ENCODE results near the gene CHADL. TPM values are rescaled to one million over a fixed set of nuclear protein-coding genes. Genes with fewer than 3 reads are reported as not detected.

Gene CHADL
- total RNA-seq: 1 to 10 TPM; 1.1 to 8.8 (median 1.9) TPM
- long read RNA-seq, donor 1, transcript CHADL-201 (6 exons, 2,533 nt): major isoform, 28 of 50 reads
- long read RNA-seq, donor 1, partial matches to known transcripts: 17 of 50 reads
- long read RNA-seq, donor 1, other reads (novel, unspliced or antisense): 5 of 50 reads
- long read RNA-seq, donor 2, partial matches to known transcripts: 1 of 2 reads
- long read RNA-seq, donor 2, other reads (novel, unspliced or antisense): 1 of 2 reads

DNA sequence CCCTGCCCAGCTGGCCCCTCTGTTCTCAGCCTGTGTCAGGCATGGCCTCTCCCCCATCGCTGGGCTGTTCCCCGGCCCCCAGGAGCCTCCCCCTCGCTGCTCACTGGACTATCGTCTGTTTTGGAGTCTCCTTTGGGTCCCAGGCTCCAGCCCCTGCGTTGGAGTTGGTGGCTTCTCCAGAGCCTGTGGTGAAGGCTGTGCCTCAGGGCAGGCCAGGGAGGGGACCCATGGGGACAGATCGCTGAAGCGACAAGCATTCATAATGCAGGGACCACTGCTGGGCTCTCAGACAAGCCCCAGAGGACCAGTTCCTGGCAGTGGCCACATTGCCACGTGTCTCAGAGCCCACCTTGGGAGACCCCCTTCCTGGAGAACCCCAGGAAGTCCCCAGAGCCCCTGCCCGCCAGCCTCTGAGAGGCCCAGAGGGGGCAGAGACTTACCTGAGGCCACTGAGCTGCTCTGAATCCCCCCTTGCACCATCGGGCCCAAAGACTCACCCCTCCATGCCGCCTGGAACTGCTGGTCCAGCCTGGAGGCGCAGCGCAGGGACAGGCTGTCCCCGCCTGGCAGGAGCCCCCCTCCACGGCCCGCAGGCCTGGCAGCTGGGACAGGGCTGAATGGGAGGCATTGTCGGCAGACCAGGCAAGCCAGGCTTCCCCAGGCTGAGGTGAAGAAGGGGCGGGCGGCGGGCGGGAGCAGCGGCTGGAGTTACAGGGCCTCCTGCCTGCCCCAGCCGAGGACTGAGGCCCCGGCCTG is at the start of gene CHADL:
TSS of gene CHADL (minus strand) at position 555 of the 756 bp plus-strand sequence. CDS start at position 505, 50 bp downstream.
- intact Hi-C loops (cut with DNase I, micrococcal nuclease): no loop called here
- no peak for TF ChIP-seq CTCF (IDR thresholded peaks at IDR 0.05)
- Histone ChIP-seq H3K36me3 (ENCODE audit: low read depth) (no peaks in the 10 kb centered on the region), H3K4me3 (no peak within 1 kb of the TSS), H3K4me1 (ENCODE audit: low read depth) (peaks cover 11% of the 10 kb centered on the region), H3K9me3 (no peaks in the 10 kb centered on the region)
- ATAC-seq: no peak
- DNase-seq: no peak

GRCh38 chr22:41289671-41290070 is 48.9 kb upstream of the CHADL start:
- no peaks in the 10 kb centered on the region for H3K9me3 ChIP-seq
- H3K36me3 ChIP-seq (ENCODE audit: low read depth): peaks cover 5% of the 10 kb centered on the region
- intact Hi-C loops (cut with DNase I, micrococcal nuclease): no loop called here
- ATAC-seq (no peak), DNase-seq (no peak)
- no peak for TF ChIP-seq CTCF (IDR thresholded peaks at IDR 0.05)
- no peak overlapping the region for H3K4me3 ChIP-seq
- H3K4me1 ChIP-seq (ENCODE audit: low read depth): peaks cover 11% of the 10 kb centered on the region

DNA sequence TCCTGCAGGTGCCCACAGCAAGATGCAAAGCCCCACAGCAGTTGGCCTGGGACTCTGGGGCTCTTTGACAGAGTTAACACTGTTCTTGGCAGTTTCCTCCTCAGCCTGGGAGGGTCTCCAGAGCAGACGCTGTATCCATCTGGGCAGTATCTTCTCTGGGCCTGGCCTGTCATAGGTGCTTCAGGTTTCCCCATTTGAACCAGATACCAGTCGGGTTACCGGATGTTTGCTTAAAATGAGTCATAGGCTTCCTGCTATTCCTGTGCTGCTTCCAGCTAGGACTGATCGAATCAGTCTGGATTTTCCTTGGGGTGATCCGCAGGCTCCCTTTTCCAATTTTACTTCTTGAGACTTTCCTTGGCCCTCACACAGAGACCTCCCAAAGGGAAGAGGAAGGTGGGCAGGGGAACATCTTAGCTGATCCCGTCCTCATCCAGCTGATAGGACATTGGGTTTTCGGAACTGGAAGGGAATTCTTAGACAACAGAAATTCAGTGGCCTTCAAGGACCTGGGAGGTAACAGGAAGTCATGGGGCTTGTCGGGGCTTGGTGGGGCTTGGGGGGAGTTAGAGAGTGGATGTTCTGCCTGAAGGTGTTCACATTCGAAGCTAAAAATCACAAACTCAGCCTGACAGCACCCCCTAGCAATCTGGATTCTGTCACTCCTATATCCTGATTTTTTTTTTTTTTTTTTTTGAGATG is 47.7 kb upstream of the CHADL start:
- H3K4me1 ChIP-seq (ENCODE audit: low read depth): peaks cover 12% of the 10 kb centered on the region
- peaks cover 5% of the 10 kb centered on the region for H3K36me3 ChIP-seq (ENCODE audit: low read depth)
- intact Hi-C loops (cut with DNase I, micrococcal nuclease): no loop called here
- no peak for TF ChIP-seq CTCF (IDR thresholded peaks at IDR 0.05)
- peak in 2 of 3 donors; percentile 45 to 66 for DNase-seq
- H3K4me3 ChIP-seq: no peak overlapping the region
- ATAC-seq: peak; percentile 58
- no peaks in the 10 kb centered on the region for H3K9me3 ChIP-seq

GRCh38 chr22:41286639-41287091 is 45.9 kb upstream of the CHADL start:
- intact Hi-C loops (cut with DNase I, micrococcal nuclease): no loop called here
- H3K36me3 ChIP-seq (ENCODE audit: low read depth): peaks cover 5% of the 10 kb centered on the region
- no peaks in the 10 kb centered on the region for H3K9me3 ChIP-seq
- DNase-seq (peak in 1 of 3 donors; percentile 48), ATAC-seq (peak; percentile 11)
- H3K4me1 ChIP-seq (ENCODE audit: low read depth): peaks cover 12% of the 10 kb centered on the region
- no peak for TF ChIP-seq CTCF (IDR thresholded peaks at IDR 0.05)
- peak overlapping the region; percentile 11 for H3K4me3 ChIP-seq

- ATAC-seq (peak; percentile 96), DNase-seq (peak; percentile 98 to 99 (median 99))
- H3K4me3 ChIP-seq: peak within 1 kb of the TSS; percentile 90
- peak; percentile 34 for TF ChIP-seq CTCF (IDR thresholded peaks at IDR 0.05)
- H3K9me3 ChIP-seq: no peaks in the 10 kb centered on the region
- intact Hi-C loops (cut with DNase I, micrococcal nuclease): no loop called here
- H3K36me3 ChIP-seq (ENCODE audit: low read depth): peaks cover 5% of the 10 kb centered on the region
- peaks cover 12% of the 10 kb centered on the region for H3K4me1 ChIP-seq (ENCODE audit: low read depth)
These were observed 45.3 kb upstream of the CHADL start, which contains the start of gene RANGAP1 for GRCh38 chr22:41285820-41286638. Gene RANGAP1, minus strand, starts transcription at chr22:41286187. Its CDS starts 5,143 bp downstream, at chr22:41281044.

Measured in mucosa of descending colon (tissue), 3 donors.